Measurements from ENCODE around the gene POLR3E. TPM values are rescaled to one million over a fixed set of nuclear protein-coding genes. Genes with fewer than 3 reads are reported as not detected.
"Not testable (repeated sequence)": the region's sequence is repeated elsewhere in the genome, so short reads cannot be mapped to it uniquely, and the experiment has no call there.

POLR3E gene
- total RNA-seq, 1 experiment from 2014 or later, result 65.0 TPM

DNA sequence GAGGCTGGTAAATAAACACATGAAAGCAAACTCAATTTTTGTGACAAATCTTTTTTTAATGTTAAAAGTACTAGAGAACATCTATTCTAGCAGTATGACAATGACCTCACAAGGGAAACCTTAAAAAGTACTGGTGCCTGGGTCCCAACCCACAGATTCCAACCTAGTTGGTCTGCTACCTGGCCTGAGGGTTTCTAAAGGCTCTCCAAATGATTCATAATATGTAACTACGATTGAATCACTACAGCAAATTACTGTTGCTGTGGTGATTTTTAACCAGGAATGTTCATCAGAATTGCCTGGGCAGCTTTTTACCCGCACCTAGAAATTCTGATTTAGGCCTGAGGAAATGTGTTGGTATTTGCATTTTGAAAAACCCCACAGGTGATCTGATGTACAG, 51.1 kb downstream of the POLR3E start:
- peaks cover 8 to 9% of the 10 kb centered on the region in 2 experiments for H3K4me1 ChIP-seq (ENCODE audit: control insufficient read depth in 1 of 2, insufficient read depth in 2 of 2, low read length in 2 of 2)
- H3K79me2 ChIP-seq (ENCODE audit: insufficient read depth, low read length), result peaks cover 34% of the 10 kb centered on the region
- no TSS peak for BruUV-seq (replicated peaks)
- intact Hi-C loops (cut with micrococcal nuclease), result no loop called here
- TF ChIP-seq SRF (IDR thresholded peaks at IDR 0.05; ENCODE audit: low read depth) (no peak), RAD21 (IDR thresholded peaks at IDR 0.05; ENCODE audit: low read depth) (no peak), YY1 (IDR thresholded peaks at IDR 0.05; ENCODE audit: extremely low read depth, insufficient replicate concordance, low read depth, low read length) (no peak), EZH2 (IDR thresholded peaks at IDR 0.05) (no peak), REST (IDR thresholded peaks at IDR 0.05; ENCODE audit: low read depth) (no peak)
- no peak overlapping the region for H3K9ac ChIP-seq (ENCODE audit: low read length)
- DNase-seq (ENCODE audit: low read depth, low spot score) (no peak), ATAC-seq (no peak)
- H3K4me2 ChIP-seq (ENCODE audit: low read length), result no peak overlapping the region
- H3K9me3 ChIP-seq (ENCODE audit: control insufficient read depth in 1 of 2, insufficient read depth in 1 of 2, low read depth in 1 of 2, low read length in 2 of 2), result no peaks in the 10 kb centered on the region
- no peak overlapping the region for H3K27ac ChIP-seq (ENCODE audit: low read depth, low read length)
- ChIA-PET RAD21 (ENCODE audit: low non-redundant PET in 1 of 2, low total read pairs in 2 of 2, uncharacterized antibody in 2 of 2, unreplicated experiment in 2 of 2) (no interaction called here), POLR2A (no interaction called here), CTCF (no interaction called here)
- H2AFZ ChIP-seq (ENCODE audit: low read depth, low read length, poor library complexity, severe bottlenecking), result no peak overlapping the region
- no peaks in the 10 kb centered on the region for H3K27me3 ChIP-seq (ENCODE audit: insufficient read depth, low read length)
- no peak overlapping the region for H3K4me3 ChIP-seq (replicated peaks in 1 of 2; ENCODE audit: low read depth in 1 of 2, low read length in 2 of 2)
- peaks cover 3% of the 10 kb centered on the region; the same call in 1 of the 2 replicates for H4K20me1 ChIP-seq (ENCODE audit: insufficient read depth)
- no peaks in the 10 kb centered on the region for H3K9me2 ChIP-seq (ENCODE audit: insufficient read depth)
- H3K36me3 ChIP-seq (ENCODE audit: control insufficient read depth in 1 of 2, insufficient read depth in 2 of 2, low read length in 2 of 2), result peaks cover 15 to 32% of the 10 kb centered on the region in 2 experiments; a peak in 3 of 4 replicates

- peaks cover 56% of the 10 kb centered on the region for H3K79me2 ChIP-seq (ENCODE audit: insufficient read depth, low read length)
- ATAC-seq; H3K4me3 ChIP-seq (replicated peaks in 1 of 2; ENCODE audit: low read depth in 1 of 2, low read length in 2 of 2); H3K9ac ChIP-seq (ENCODE audit: low read length); POLR2A ChIA-PET; RAD21 ChIA-PET (ENCODE audit: low non-redundant PET in 1 of 2, low total read pairs in 2 of 2, uncharacterized antibody in 2 of 2, unreplicated experiment in 2 of 2); H2AFZ ChIP-seq (ENCODE audit: low read depth, low read length, poor library complexity, severe bottlenecking); CTCF ChIA-PET; H3K9me2 ChIP-seq (ENCODE audit: insufficient read depth); intact Hi-C loops (cut with micrococcal nuclease); H3K27ac ChIP-seq (ENCODE audit: low read depth, low read length); BruUV-seq (replicated peaks); H3K4me2 ChIP-seq (ENCODE audit: low read length); DNase-seq (ENCODE audit: low read depth, low spot score); H3K27me3 ChIP-seq (ENCODE audit: insufficient read depth, low read length); H3K9me3 ChIP-seq (ENCODE audit: control insufficient read depth in 1 of 2, insufficient read depth in 1 of 2, low read depth in 1 of 2, low read length in 2 of 2): not testable (repeated sequence)
- peaks cover 12% of the 10 kb centered on the region; the same call in 1 of the 2 replicates for H4K20me1 ChIP-seq (ENCODE audit: insufficient read depth)
- peaks cover 15 to 30% of the 10 kb centered on the region in 2 experiments; a peak in 3 of 4 replicates for H3K36me3 ChIP-seq (ENCODE audit: control insufficient read depth in 1 of 2, insufficient read depth in 2 of 2, low read length in 2 of 2)
- H3K4me1 ChIP-seq (ENCODE audit: control insufficient read depth in 1 of 2, insufficient read depth in 2 of 2, low read length in 2 of 2), result peaks cover 26 to 33% of the 10 kb centered on the region in 2 experiments
Observed at GRCh38 chr16:22351017-22351416, 53.8 kb downstream of the POLR3E start.
